GM12878 (cell line): ENCODE results near the gene DNAH3. TPM values are rescaled to one million over a fixed set of nuclear protein-coding genes. Genes with fewer than 3 reads are reported as not detected.

Source experiments
- ATAC-seq: fragments of 200-7000 bp; cut with Tn5 transposase; 3 replicates; pipeline ENCODE4 v1.9.1; 2020; ENCODE audit warnings: mild to moderate bottlenecking, moderate library complexity
- BruUV-seq: library from RNA; stranded (reverse); fragments of 400-500 nt; replicated peaks from 2 replicates; lab custom pipeline; 2021; lab: Mats Ljungman, UMichigan
- CTCF ChIA-PET: fragments of 300-600 bp; sonication (Branson Sonifier 250); formaldehyde crosslinking; extraction: SDS; loops from one replicate; lab custom pipeline; 2021; ENCODE audit warnings: inconsistent platforms; lab: Yijun Ruan, JAX
- POLR2A ChIA-PET: fragments of 350-600 bp; formaldehyde crosslinking; extraction: SDS; loops from one replicate; lab custom pipeline; 2021; ENCODE audit warnings: inconsistent platforms; lab: Charles Lee
- RAD21 ChIA-PET: fragments of 300-600 bp; sonication (Branson Sonifier 250); formaldehyde crosslinking; loops from one replicate; lab custom pipeline; 2023; ENCODE audit warnings: antibody characterized with exemption; ENCODE audit not compliant: unreplicated experiment; lab: Charles Lee
- SMC1A ChIA-PET: fragments of 300-600 bp; sonication (Branson Sonifier 250); formaldehyde crosslinking; loops from one replicate; lab custom pipeline; 2023; ENCODE audit not compliant: unreplicated experiment, uncharacterized antibody; lab: Charles Lee
- DNase-seq: peaks from one replicate; pipeline ENCODE4 v3.0.0-alpha.2; 2011; ENCODE audit warnings: low read depth, low spot score
- FAIRE-seq: peaks from 3 replicates; lab custom pipeline; 2011; peaks lifted over from hg19 to GRCh38; lab: Jason Lieb, UNC
- H2AFZ ChIP-seq: 2 replicates; pipeline ENCODE4 v1.6.0; 2011; ENCODE audit warnings: low read depth, low read length, control low read depth; ENCODE audit not compliant: control insufficient read depth
- H3K27ac ChIP-seq: 2 replicates; pipeline ENCODE4 v1.5.1; 2011; ENCODE audit warnings: control low read depth; ENCODE audit not compliant: control insufficient read depth, insufficient read depth
- H3K27me3 ChIP-seq, 2 experiments: replicated peaks in 1 of 2; 2 replicates each; pipeline versions ENCODE4 v1.6.0 to v1.6.1; 2011; ENCODE audit warnings: low read length in 1 of 2; ENCODE audit not compliant: control insufficient read depth in 2 of 2, insufficient read depth in 2 of 2
- H3K36me3 ChIP-seq, 2 experiments: 2 replicates each; pipeline ENCODE4 v1.5.1; 2011; ENCODE audit warnings: low read length in 1 of 2; ENCODE audit not compliant: control insufficient read depth in 2 of 2, insufficient read depth in 2 of 2
- H3K4me1 ChIP-seq: 2 replicates; pipeline ENCODE4 v1.6.1; 2011; ENCODE audit warnings: mild to moderate bottlenecking, low read length, moderate library complexity, mixed read lengths; ENCODE audit not compliant: control insufficient read depth, insufficient read depth
- H3K4me2 ChIP-seq: 2 replicates; pipeline ENCODE4 v1.6.0; 2011; ENCODE audit warnings: control low read depth; ENCODE audit not compliant: control insufficient read depth, insufficient read depth
- H3K4me3 ChIP-seq: fragments of 200-600 bp; sonication (generic); 2 replicates; pipeline ENCODE4 v1.5.1; 2016
- H3K79me2 ChIP-seq: 2 replicates; pipeline ENCODE4 v1.6.0; 2011; ENCODE audit warnings: low read length; ENCODE audit not compliant: control insufficient read depth, insufficient read depth
- H3K9ac ChIP-seq: 2 replicates; pipeline ENCODE4 v1.8.0; 2011; ENCODE audit warnings: low read length, control low read depth, mixed read lengths; ENCODE audit not compliant: control insufficient read depth, insufficient read depth
- H3K9me3 ChIP-seq: replicated peaks from 3 replicates; pipeline ENCODE4 v1.5.1; 2011; ENCODE audit warnings: mild to moderate bottlenecking, low read length; ENCODE audit not compliant: control insufficient read depth, insufficient read depth
- H4K20me1 ChIP-seq: 2 replicates; pipeline ENCODE4 v1.6.0; 2011; ENCODE audit not compliant: control insufficient read depth, insufficient read depth
- BACH1 ChIP-seq: fragments of 450-650 bp; IDR thresholded peaks from 2 replicates; pipeline ENCODE4 v1.6.1; 2017; ENCODE audit warnings: mild to moderate bottlenecking, borderline replicate concordance
- BCL11A ChIP-seq: IDR thresholded peaks from 2 replicates; pipeline ENCODE4 v1.6.1; 2011; ENCODE audit warnings: low read depth, low read length
- BRCA1 ChIP-seq: IDR thresholded peaks from 2 replicates; pipeline ENCODE4 v1.6.1; 2011; ENCODE audit warnings: low read depth, low read length, improper control_type of control experiment
- CHD1 ChIP-seq: IDR thresholded peaks from 2 replicates; pipeline ENCODE4 v1.6.1; 2012; ENCODE audit warnings: low read depth, low read length, improper control_type of control experiment
- LARP7 ChIP-seq: fragments of 450-650 bp; IDR thresholded peaks from 2 replicates; pipeline ENCODE4 v1.6.1; 2017; ENCODE audit warnings: mild to moderate bottlenecking
- MEF2B ChIP-seq: fragments of 450-650 bp; IDR thresholded peaks from 2 replicates; pipeline ENCODE4 v1.6.1; 2018; ENCODE audit warnings: mild to moderate bottlenecking, moderate library complexity; ENCODE audit not compliant: partially characterized antibody, poor library complexity, severe bottlenecking
- MYC ChIP-seq: IDR thresholded peaks from 2 replicates; pipeline ENCODE4 v1.6.1; 2011; ENCODE audit warnings: mild to moderate bottlenecking, low read length, moderate library complexity, inconsistent platforms; ENCODE audit not compliant: insufficient read depth, insufficient replicate concordance, insufficient read length, severe bottlenecking
- SPI1 ChIP-seq: IDR thresholded peaks from 2 replicates; pipeline ENCODE4 v1.6.1; 2011; ENCODE audit warnings: low read depth, mild to moderate bottlenecking, low read length, moderate library complexity, borderline replicate concordance; ENCODE audit not compliant: insufficient read depth
- TCF7 ChIP-seq: IDR thresholded peaks from 2 replicates; pipeline ENCODE4 v1.6.1; 2014; ENCODE audit warnings: antibody characterized with exemption, borderline replicate concordance
- USF2 ChIP-seq: IDR thresholded peaks from 2 replicates; pipeline ENCODE4 v1.6.1; 2011; ENCODE audit warnings: low read depth, low read length, improper control_type of control experiment, borderline replicate concordance
- WGBS: methylation state at CpG from one replicate; pipeline ENCODE4 v1.1.6; 2016; ENCODE audit warnings: low lambda C conversion rate; ENCODE audit not compliant: insufficient replicate concordance, insufficient coverage; ENCODE audit errors: missing lambda C conversion rate; 5-methylcytosine and 5-hydroxymethylcytosine counted together
- in situ Hi-C: fragments of 300-500 bp; cut with MboI; formaldehyde crosslinking; loops from 9 replicates; pipeline ENCODE4 v1.14.3; 2018; ENCODE audit warnings: mixed read lengths
- intact Hi-C: fragments of 100-400 bp; cut with micrococcal nuclease; formaldehyde crosslinking; loops from one replicate; pipeline ENCODE4 v1.14.2; 2022; ENCODE audit not compliant: unreplicated experiment
- polyA plus RNA-seq, 11 experiments: library from polyadenylated mRNA; depleted of rRNA in 4 of 11; unstranded in 6 of 11; stranded (reverse) in 5 of 11; fragments of >200 nt; fragmentation: Nextera tagmentation in 4 of 11; fragmentation: Illumina TruSeq in 1 of 11; extraction: Ambion mirVana in 4 of 11; extraction: Trizol in 1 of 11; gene quantifications; 1 replicate in 1 of 11; 2 replicates in 10 of 11; pipeline versions ENCODE4 v1.2.1 to v1.2.3, GENCODE V29; 2011 to 2016; ENCODE audit warnings: inconsistent platforms in 2 of 11, missing spikeins in 2 of 11, low read depth in 1 of 11
- total RNA-seq, 4 experiments: library from RNA; depleted of rRNA in 3 of 4; stranded (reverse); fragments of >200 nt in 3 of 4; fragmentation: Illumina TruSeq in 1 of 4; extraction: Trizol in 1 of 4; gene quantifications; 2 replicates each; pipeline versions ENCODE4 v1.2.1 to v1.2.3, GENCODE V29; 2013 to 2021
- TF ChIP-seq, protein P1 (sequence below): IDR thresholded peaks from 2 replicates; pipeline ENCODE4 v1.6.1; 2012; ENCODE audit warnings: low read depth, low read length, improper control_type of control experiment
- TF ChIP-seq, protein P2 (sequence below): fragments of 450-650 bp; IDR thresholded peaks from 2 replicates; pipeline ENCODE4 v1.6.1; 2018; ENCODE audit warnings: borderline replicate concordance, mild to moderate bottlenecking; ENCODE audit not compliant: partially characterized antibody
- TF ChIP-seq, protein P3 (sequence below): fragments of 450-650 bp; IDR thresholded peaks from 2 replicates; pipeline ENCODE4 v1.6.1; 2017; ENCODE audit warnings: antibody characterized with exemption, mild to moderate bottlenecking, moderate library complexity

Gene DNAH3
- total and polyA plus RNA-seq, 10 of the 15 experiments (the other 5 are each of a cell fraction or from before 2014, with no cell fraction given) = under 0.01 to 0.04 (median 0.04) TPM; not detected in 5

DNA sequence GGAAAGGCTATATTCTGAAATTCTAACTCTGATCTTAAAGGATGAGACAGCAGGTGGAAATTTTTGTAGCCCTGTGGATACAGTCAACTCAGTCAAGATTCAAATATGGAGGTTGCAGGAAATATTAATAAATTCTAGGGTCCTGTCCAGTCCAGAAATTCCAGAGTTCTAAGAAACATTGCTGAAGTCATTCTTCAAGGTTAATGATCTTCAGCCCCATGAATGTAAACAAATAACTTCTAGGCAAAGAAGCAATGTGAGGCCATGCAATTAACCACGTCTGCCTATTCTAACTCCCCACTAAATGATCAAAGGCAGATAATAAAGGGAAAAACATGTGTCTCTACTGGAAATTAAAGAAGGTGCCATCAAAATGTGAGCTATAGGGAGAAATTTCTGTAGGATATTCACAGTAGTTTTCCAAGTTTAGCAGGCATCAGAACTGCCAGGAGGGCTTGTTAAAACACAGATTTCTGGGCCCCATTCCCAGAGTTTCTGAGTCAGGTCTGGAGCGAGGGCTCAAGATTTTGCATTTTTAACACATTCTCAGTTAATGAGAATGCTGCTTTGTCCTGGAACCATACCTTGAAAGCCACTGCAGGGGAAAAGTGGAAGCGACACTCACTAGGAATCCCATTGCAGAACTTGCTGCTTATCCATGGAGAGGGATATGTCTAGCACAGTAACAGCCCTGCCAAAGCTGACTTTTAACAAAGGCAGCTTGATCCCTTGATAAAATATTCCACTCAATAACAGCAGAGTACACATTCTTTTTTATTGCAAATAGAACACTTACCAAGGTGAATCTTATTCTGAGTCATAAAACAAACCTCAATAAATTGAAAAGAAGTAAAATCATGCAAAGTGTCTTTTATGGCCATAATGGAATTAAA lies 61.8 kb downstream of the DNAH3 start:
- no TSS peak for BruUV-seq
- DNase-seq (no peak), ATAC-seq (no peak), FAIRE-seq (no peak)
- in situ Hi-C loops (no loop called here), intact Hi-C loops (no loop called here)
- Histone ChIP-seq H3K9me3 (no peaks in the 10 kb centered on the region), H4K20me1 (no peaks in the 10 kb centered on the region), H2AFZ (no peak overlapping the region), H3K4me3 (no peak overlapping the region), H3K9ac (no peak overlapping the region), H3K27me3 (no peaks in the 10 kb centered on the region; a peak in 1 of 4 replicates), H3K4me1 (no peaks in the 10 kb centered on the region), H3K4me2 (no peak overlapping the region), H3K36me3 (no peaks in the 10 kb centered on the region), H3K79me2 (no peaks in the 10 kb centered on the region), H3K27ac (no peak overlapping the region)
- CTCF ChIA-PET = interaction anchor here (1.3 kb wide), 1 partner anchor 239 kb away, joined by 4 read pairs; no protein-coding TSS in a partner anchor
- 24% methylated on average over 3 of the region's 3 CpGs for WGBS
- RAD21 ChIA-PET = interaction anchor here (0.5 kb wide), 1 partner anchor 897 kb away, joined by 3 read pairs; no protein-coding TSS in a partner anchor
- POLR2A ChIA-PET = no interaction called here
- SMC1A ChIA-PET = interaction anchor here (1.4 kb wide), 1 partner anchor 11 kb away, joined by 4 read pairs; no protein-coding TSS in a partner anchor
- TF ChIP-seq CHD1 (no peak), MYC (no peak), LARP7 (no peak), BACH1 (no peak), MEF2B (no peak), BRCA1 (no peak), BCL11A (no peak), TCF7 (no peak), SPI1 (no peak), USF2 (no peak)
- TF ChIP-seq, protein P1, sequence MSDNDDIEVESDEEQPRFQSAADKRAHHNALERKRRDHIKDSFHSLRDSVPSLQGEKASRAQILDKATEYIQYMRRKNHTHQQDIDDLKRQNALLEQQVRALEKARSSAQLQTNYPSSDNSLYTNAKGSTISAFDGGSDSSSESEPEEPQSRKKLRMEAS = no peak
- TF ChIP-seq, protein P2, sequence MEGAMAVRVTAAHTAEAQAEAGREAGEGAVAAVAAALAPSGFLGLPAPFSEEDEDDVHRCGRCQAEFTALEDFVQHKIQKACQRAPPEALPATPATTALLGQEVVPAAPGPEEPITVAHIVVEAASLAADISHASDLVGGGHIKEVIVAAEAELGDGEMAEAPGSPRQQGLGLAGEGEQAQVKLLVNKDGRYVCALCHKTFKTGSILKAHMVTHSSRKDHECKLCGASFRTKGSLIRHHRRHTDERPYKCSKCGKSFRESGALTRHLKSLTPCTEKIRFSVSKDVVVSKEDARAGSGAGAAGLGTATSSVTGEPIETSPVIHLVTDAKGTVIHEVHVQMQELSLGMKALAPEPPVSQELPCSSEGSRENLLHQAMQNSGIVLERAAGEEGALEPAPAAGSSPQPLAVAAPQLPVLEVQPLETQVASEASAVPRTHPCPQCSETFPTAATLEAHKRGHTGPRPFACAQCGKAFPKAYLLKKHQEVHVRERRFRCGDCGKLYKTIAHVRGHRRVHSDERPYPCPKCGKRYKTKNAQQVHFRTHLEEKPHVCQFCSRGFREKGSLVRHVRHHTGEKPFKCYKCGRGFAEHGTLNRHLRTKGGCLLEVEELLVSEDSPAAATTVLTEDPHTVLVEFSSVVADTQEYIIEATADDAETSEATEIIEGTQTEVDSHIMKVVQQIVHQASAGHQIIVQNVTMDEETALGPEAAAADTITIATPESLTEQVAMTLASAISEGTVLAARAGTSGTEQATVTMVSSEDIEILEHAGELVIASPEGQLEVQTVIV = no peak
- TF ChIP-seq, protein P3, sequence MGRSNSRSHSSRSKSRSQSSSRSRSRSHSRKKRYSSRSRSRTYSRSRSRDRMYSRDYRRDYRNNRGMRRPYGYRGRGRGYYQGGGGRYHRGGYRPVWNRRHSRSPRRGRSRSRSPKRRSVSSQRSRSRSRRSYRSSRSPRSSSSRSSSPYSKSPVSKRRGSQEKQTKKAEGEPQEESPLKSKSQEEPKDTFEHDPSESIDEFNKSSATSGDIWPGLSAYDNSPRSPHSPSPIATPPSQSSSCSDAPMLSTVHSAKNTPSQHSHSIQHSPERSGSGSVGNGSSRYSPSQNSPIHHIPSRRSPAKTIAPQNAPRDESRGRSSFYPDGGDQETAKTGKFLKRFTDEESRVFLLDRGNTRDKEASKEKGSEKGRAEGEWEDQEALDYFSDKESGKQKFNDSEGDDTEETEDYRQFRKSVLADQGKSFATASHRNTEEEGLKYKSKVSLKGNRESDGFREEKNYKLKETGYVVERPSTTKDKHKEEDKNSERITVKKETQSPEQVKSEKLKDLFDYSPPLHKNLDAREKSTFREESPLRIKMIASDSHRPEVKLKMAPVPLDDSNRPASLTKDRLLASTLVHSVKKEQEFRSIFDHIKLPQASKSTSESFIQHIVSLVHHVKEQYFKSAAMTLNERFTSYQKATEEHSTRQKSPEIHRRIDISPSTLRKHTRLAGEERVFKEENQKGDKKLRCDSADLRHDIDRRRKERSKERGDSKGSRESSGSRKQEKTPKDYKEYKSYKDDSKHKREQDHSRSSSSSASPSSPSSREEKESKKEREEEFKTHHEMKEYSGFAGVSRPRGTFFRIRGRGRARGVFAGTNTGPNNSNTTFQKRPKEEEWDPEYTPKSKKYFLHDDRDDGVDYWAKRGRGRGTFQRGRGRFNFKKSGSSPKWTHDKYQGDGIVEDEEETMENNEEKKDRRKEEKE = no peak
